Activated naive CD4-positive, alpha-beta T cell treated with anti-CD3 and anti-CD28 coated beads, Interleukin-2, amount 10 ng/mL, durations not matched to agents 7 days and 5 days (primary cell): ENCODE results near the gene HAPSTR1.
A peak's percentile ranks its signal among the peaks of the same experiment; 100 is the strongest.
"Not testable (repeated sequence)": the region's sequence is repeated elsewhere in the genome, so short reads cannot be mapped to it uniquely, and the experiment has no call there.

Experiments used
- CTCF ChIA-PET: fragments of 350-600 bp; sonication (Branson Sonifier 250); formaldehyde crosslinking; loops from one replicate; lab custom pipeline; 2021; ENCODE audit warnings: antibody characterized with exemption; lab: Charles Lee
- DNase-seq: peaks from one replicate; pipeline ENCODE4 v3.0.0-alpha.2; 2020
- H3K27ac Mint-ChIP-seq: one replicate; pipeline ENCODE4 v1.8.0; 2021; ENCODE audit warnings: mild to moderate bottlenecking, moderate library complexity, mixed read lengths
- H3K27me3 Mint-ChIP-seq: one replicate; pipeline ENCODE4 v1.8.0; 2021; ENCODE audit warnings: mild to moderate bottlenecking, mixed read lengths
- H3K36me3 Mint-ChIP-seq: one replicate; pipeline ENCODE4 v1.8.0; 2021; ENCODE audit warnings: mixed read lengths
- H3K4me1 Mint-ChIP-seq: one replicate; pipeline ENCODE4 v1.8.0; 2021; ENCODE audit warnings: mixed read lengths
- H3K4me3 Mint-ChIP-seq: one replicate; pipeline ENCODE4 v1.8.0; 2021; ENCODE audit warnings: mild to moderate bottlenecking, moderate library complexity, mixed read lengths
- H3K9me3 Mint-ChIP-seq: one replicate; pipeline ENCODE4 v1.8.0; 2021; ENCODE audit warnings: mixed read lengths

Gene HAPSTR1

DNA sequence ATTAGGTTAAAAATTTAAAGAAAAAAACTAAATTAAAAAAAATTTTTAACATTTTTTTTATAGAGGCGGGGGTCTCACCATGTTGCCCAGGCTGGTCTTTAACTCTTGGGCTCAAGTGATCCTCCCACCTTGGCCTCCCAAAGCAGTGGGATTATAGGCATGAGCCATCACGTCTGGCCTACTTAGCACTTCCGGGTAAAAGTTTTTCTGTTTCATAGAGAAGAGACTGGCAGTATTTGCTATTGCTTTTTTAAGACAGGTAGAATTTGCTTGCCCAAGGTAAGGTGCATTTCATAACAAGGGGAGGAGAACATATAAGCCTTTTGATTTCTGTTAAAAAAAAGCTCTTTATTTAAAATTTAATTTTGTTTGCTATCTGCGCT, 12.0 kb upstream of the HAPSTR1 start:
- Mint-ChIP-seq H3K4me1 (peaks cover 39% of the 10 kb centered on the region), H3K27ac (peak overlapping the region; percentile 81), H3K4me3 (no peak overlapping the region), H3K36me3 (peaks cover 20% of the 10 kb centered on the region), H3K9me3 (peaks cover 15% of the 10 kb centered on the region), H3K27me3 (no peaks in the 10 kb centered on the region)
- CTCF ChIA-PET, result no interaction called here
- no peak for DNase-seq

DNA sequence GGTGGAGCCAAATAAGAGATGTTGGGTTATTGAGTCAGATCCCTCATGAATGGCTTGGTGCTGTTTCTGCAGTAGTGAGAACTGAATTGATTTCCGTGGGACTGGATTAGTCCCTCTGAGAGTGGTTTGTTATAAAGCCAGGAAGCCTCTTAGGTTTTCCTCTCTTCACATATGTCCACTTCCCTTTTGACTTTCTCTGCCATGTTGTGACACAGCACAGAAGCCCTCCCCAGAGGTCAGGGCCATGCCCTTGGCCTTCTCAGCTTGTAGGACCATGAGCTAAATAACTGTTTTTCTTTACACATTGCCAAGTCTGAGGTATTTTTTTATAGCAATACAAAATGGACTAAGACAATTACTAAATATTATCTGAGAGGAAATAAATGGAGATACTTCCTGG, 10.3 kb upstream of the HAPSTR1 start:
- H3K36me3 Mint-ChIP-seq, result peaks cover 20% of the 10 kb centered on the region
- CTCF ChIA-PET, result no interaction called here
- no peak overlapping the region for H3K4me3 Mint-ChIP-seq
- H3K4me1 Mint-ChIP-seq, result peaks cover 35% of the 10 kb centered on the region
- peaks cover 15% of the 10 kb centered on the region for H3K9me3 Mint-ChIP-seq
- peak overlapping the region; percentile 71 for H3K27ac Mint-ChIP-seq
- DNase-seq, result no peak
- H3K27me3 Mint-ChIP-seq, result peaks cover 3% of the 10 kb centered on the region

DNA sequence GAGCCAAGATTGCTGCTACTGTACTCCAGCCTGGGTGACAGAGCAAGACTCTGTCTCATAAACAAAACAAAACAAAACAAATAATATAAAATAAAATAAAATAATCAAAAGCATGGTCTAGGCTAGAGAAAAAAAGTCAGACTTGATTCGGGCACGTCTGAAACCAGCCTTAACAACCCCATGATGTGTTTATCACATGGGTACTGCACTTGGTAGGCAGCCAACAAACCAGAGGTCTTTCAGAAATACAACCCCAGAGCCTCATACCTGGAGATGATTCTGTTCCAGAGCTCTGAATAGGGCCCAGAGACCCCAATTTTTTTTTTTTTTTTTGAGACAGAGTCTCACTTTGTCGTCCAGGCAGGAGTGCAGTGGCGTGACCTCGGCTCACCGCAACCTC, 9.6 kb upstream of the HAPSTR1 start:
- Mint-ChIP-seq H3K9me3 (peaks cover 15% of the 10 kb centered on the region), H3K27ac (no peak overlapping the region), H3K4me3 (no peak overlapping the region), H3K27me3 (peaks cover 3% of the 10 kb centered on the region), H3K36me3 (peaks cover 18% of the 10 kb centered on the region), H3K4me1 (peaks cover 30% of the 10 kb centered on the region)
- DNase-seq, result no peak
- CTCF ChIA-PET, result no interaction called here

DNA sequence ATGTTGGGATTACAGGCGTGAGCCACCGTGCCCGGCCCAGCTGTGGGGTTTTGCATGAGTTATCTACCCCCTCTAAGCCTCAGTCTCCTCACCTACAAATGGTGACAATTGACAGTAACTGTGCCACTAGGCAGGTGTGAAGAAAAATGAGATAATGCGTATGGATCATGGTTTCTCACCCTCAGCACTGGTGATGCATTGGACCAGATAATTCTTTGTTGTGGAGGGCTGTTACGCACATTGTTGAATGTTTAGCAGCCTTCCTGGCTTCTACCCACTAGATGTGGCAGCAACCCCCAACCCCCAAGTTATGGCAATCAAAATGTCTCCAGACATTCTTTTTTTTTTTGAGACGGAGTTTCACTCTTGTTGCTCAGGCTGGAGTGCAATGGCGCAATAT, 9.0 kb upstream of the HAPSTR1 start:
- Mint-ChIP-seq H3K36me3 (peaks cover 15% of the 10 kb centered on the region), H3K27ac (no peak overlapping the region), H3K27me3 (peaks cover 3% of the 10 kb centered on the region), H3K9me3 (peaks cover 12% of the 10 kb centered on the region), H3K4me1 (peaks cover 25% of the 10 kb centered on the region), H3K4me3 (no peak overlapping the region)
- no peak for DNase-seq
- CTCF ChIA-PET, result no interaction called here

DNA sequence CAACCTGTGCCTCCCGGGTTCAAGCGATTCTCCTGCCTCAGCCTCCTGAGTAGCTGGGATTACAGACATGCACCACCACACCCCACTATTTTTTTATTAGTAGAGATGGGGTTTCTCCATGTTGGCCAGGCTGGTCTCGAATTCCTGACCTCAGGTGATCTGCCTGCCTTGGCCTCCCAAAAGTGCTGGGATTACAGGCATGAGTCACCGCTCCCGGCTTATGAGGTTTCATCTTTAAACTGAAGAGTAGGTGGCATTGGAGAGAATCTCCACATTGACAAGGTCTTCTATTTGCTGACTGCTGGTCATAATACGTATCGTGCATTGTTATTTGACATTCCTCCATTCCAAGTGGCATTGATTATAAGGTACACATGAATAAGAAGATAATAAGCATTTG, 3.7 kb upstream of the HAPSTR1 start:
- H3K36me3 Mint-ChIP-seq, H3K4me3 Mint-ChIP-seq, DNase-seq, H3K27ac Mint-ChIP-seq, H3K9me3 Mint-ChIP-seq, H3K27me3 Mint-ChIP-seq, CTCF ChIA-PET: not testable (repeated sequence)
- peaks cover 10% of the 10 kb centered on the region for H3K4me1 Mint-ChIP-seq

DNA sequence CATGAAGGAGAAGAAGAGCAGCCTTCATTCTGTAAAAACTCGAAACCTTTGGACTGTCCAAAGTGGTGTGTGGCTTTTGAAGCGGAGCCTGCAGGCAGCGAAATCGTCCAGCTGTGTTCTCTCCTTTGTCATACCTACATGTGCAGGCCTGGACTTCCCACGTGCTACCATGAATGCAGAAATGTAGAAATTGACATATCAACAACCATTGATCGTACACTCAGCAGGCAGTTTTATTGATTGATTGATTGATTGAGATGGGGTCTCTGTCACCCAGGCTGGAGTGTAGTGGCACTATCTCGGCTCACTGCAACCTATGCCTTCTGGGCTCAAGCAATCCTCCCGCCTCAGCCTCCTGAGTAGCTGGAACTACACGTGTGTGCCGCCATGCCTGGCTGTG, 2.6 kb upstream of the HAPSTR1 start:
- H3K27me3 Mint-ChIP-seq, result peaks cover 3% of the 10 kb centered on the region
- H3K36me3 Mint-ChIP-seq, result peaks cover 14% of the 10 kb centered on the region
- H3K27ac Mint-ChIP-seq, result no peak overlapping the region

DNA sequence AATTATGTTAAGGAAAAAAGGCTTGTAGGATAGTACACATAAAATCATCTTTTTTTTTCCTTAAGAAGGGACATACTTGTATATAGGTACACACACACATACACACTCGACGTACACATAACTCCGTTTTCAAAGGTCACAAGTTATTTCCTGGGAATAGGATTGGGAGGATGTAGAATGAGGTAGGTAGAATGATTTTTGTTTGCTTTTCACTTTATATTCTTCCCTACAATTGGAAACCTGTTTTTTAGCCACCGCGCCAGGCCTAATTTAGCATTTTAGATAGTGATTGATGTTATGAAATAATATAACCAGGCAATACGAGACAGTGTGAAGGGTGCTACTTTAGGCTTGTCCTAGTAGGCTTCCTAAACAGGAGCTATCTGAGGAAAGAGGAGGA, 1.8 kb upstream of the HAPSTR1 start:
- Mint-ChIP-seq H3K4me1 (peaks cover 19% of the 10 kb centered on the region), H3K4me3 (peak overlapping the region; percentile 71), H3K27me3 (peaks cover under 1% of the 10 kb centered on the region), H3K9me3 (no peaks in the 10 kb centered on the region), H3K27ac (peak overlapping the region; percentile 98), H3K36me3 (peaks cover 20% of the 10 kb centered on the region)
- no peak for DNase-seq
- CTCF ChIA-PET, result no interaction called here

More for the DNA sequence above, 2.6 kb upstream of the HAPSTR1 start:
- no peak for DNase-seq
- H3K9me3 Mint-ChIP-seq, result no peaks in the 10 kb centered on the region
- H3K4me1 Mint-ChIP-seq, result peaks cover 16% of the 10 kb centered on the region
- CTCF ChIA-PET, result no interaction called here
- H3K4me3 Mint-ChIP-seq, result no peak overlapping the region

DNA sequence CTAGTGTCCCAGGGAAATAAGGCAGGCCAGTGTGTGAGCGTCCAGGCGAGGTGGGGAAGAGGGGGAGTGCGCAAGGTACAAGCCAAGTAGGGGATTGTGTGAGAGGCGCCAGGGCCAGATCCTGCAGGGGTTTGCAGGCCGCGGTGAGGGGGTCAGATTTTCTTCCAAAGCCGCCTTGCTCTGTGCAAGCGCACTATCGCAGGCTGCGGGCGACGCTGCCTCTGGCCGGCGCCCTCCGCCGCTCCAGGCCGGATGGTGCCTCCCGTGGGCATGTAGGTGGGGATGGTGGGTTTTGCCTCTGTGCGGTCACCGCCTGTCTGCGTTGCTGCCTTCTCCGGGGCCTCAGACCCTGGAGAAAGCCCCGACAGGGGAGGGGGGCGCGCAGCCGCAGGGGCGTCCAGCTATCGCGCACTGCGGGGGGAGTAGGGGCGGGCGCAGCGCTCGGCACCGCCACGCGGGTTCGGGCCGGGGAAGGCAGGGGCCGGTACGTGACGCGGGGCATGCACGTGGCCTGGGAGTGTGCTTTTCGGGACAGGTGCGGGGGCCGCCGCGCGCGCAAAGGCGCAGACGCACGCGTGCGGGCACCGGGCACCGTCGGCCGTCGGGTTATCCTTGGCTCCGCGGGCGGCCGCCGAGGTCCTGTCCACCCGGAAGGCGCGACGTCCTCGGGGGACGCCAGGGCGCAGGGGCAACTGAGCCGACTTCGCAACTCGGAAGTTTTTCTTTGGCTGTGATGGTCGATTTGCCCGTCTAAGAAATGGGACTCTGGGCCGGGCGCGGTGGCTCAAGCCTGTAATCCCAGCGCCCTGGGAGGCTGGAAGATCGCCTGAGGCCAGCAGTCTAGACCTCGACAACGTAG, 1.1 kb upstream of the HAPSTR1 start:
- H3K4me1 Mint-ChIP-seq, result peaks cover 23% of the 10 kb centered on the region
- no peaks in the 10 kb centered on the region for H3K27me3 Mint-ChIP-seq
- no peaks in the 10 kb centered on the region for H3K9me3 Mint-ChIP-seq
- peak overlapping the region; percentile 98 for H3K27ac Mint-ChIP-seq
- CTCF ChIA-PET, result no interaction called here
- peak overlapping the region; percentile 71 for H3K4me3 Mint-ChIP-seq
- DNase-seq, result peak; percentile 68
- H3K36me3 Mint-ChIP-seq, result peaks cover 24% of the 10 kb centered on the region

DNA sequence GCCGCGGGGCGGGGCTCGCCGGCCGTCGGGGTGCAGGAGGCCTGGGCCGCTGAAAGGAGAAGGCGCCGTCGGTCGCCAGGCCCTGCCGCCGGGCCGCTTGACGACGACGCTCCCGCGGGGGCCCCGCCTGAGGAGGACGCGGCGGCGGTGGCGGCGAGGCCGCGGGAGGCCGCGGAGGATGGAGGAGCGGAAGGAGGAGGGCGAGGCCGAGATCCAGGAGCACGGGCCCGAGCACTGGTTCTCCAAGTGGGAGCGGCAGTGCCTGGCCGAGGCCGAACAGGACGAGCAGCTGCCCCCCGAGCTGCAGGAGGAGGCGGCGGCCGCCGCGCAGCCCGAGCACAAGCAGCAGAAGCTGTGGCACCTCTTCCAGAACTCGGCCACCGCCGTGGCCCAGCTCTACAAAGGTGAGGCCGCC, 430 bp downstream of the HAPSTR1 start:
- no peaks in the 10 kb centered on the region for H3K27me3 Mint-ChIP-seq
- H3K27ac Mint-ChIP-seq, result peak overlapping the region; percentile 88
- H3K36me3 Mint-ChIP-seq, result peaks cover 35% of the 10 kb centered on the region
- H3K4me1 Mint-ChIP-seq, result peaks cover 35% of the 10 kb centered on the region
- H3K9me3 Mint-ChIP-seq, result no peaks in the 10 kb centered on the region
- CTCF ChIA-PET, result interaction anchor here (0.8 to 1.8 kb wide), 2 partner anchors 14 to 42 kb away, joined by 3 read pairs; no protein-coding TSS in a partner anchor
- DNase-seq, result peak; percentile 57
- peak overlapping the region; percentile 70 for H3K4me3 Mint-ChIP-seq

DNA sequence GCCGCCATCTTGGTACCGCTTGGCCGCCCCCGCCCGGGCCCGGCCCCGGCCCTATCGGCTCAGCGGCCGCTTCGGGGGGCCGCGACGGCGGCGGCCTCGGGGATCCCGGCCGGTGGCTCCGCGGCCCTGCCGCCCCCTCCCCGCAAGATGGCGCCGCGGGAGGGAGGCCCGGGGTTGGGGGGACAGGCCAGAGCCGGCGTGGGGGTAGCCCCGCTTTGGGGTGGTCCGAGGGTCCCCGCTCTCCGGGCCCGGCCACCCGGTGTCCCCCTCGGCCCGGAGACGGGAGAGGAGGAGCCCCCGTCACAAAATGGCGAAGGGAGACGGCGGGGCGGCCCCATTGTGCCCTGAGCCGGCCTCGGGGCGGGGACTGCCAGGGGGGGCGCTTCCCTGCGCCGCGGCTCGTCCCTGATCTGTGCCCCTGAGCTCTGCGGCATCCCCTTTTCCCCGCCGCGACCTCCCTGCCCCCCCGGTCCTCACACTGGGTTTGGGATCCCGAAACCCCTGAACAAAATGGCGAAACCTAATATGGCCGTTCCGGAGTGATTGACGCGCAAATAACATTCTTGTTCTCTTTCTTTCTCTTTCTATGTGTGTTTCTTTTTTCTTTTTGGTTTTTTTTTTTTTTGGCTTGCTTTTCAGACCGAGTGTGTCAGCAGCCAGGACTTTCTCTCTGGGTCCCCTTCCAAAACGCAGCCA, 986 bp downstream of the HAPSTR1 start:
- Mint-ChIP-seq H3K27me3 (no peaks in the 10 kb centered on the region), H3K4me3 (peak overlapping the region; percentile 99), H3K36me3 (peaks cover 38% of the 10 kb centered on the region), H3K4me1 (peaks cover 39% of the 10 kb centered on the region), H3K27ac (peak overlapping the region; percentile 99), H3K9me3 (no peaks in the 10 kb centered on the region)
- CTCF ChIA-PET, result interaction anchor here (1.2 to 2.1 kb wide), 3 partner anchors 10 to 47 kb away, joined by 3 to 7 read pairs (median 3); no protein-coding TSS in a partner anchor
- peak; percentile 71 for DNase-seq

DNA sequence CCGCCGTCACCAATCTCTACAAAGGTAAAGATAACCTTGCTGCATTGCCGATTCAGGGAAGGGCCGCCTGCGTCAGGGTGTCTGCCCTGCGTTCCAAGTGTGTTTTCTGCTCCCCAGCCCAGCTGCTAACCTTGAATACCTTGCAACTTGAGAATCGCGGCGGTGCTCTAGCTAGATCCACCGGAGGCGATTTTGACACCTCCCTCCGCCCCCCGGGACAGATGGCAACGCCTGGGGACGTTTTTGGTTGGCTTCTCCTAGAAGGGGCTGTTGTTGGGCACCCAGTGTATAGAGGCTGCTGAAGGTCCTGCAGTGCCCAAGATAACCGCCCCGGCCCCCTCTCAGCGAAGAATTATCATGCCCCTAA, 1.5 kb downstream of the HAPSTR1 start:
- Mint-ChIP-seq H3K27me3 (no peaks in the 10 kb centered on the region), H3K4me1 (peaks cover 44% of the 10 kb centered on the region), H3K4me3 (peak overlapping the region; percentile 99), H3K36me3 (peaks cover 43% of the 10 kb centered on the region), H3K9me3 (no peaks in the 10 kb centered on the region), H3K27ac (peak overlapping the region; percentile 99)
- CTCF ChIA-PET, result interaction anchor here (1.2 to 2.1 kb wide), 3 partner anchors 9 to 46 kb away, joined by 3 to 7 read pairs (median 3); no protein-coding TSS in a partner anchor
- DNase-seq, result peak; percentile 59

DNA sequence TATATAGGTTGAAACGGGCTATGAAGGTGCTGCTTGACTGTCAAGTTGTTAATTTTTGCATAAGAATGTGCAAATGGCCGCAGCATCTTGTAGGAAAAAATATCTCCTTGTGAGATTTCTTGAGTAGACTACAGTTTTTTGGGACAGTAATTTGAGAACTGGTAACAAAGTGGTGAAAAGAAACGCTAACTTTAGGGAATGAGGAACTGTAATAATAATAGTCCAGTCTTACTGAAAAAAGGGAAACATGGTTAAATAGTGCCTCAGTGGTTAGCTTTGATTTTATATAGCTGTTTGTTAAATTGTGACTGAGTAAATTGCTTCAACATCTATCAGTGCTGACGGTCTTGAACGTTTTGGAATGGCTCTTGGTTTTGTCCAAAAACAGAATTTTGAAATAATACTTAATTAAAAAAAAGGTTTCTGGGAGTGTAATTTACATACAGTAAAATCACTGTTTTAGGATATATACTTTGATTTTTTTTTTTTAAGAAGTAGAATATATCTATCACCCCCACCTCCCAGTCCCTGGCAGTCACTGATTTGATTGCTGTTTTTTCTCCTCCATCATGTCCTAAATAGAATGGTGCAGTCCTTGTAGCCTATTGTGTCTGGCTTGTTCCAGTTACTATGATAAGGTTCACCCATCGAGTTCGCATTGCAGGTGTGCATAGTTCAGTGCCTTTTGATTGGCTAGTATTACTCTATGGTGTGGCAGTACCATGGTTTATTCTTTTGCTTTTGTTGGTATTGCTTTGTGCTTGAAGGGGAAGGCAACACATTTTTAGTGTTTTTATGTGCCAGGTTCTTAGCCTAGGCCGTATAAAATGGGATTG, 2.8 kb downstream of the HAPSTR1 start:
- peak overlapping the region; percentile 99 for H3K27ac Mint-ChIP-seq
- no peak for DNase-seq
- H3K9me3 Mint-ChIP-seq, result no peaks in the 10 kb centered on the region
- H3K27me3 Mint-ChIP-seq, result no peaks in the 10 kb centered on the region
- peaks cover 57% of the 10 kb centered on the region for H3K4me1 Mint-ChIP-seq
- peak overlapping the region; percentile 99 for H3K4me3 Mint-ChIP-seq
- CTCF ChIA-PET, result interaction anchor here (1.2 to 2.1 kb wide), 2 partner anchors 8 to 45 kb away, joined by 3 to 7 read pairs; no protein-coding TSS in a partner anchor
- H3K36me3 Mint-ChIP-seq, result peaks cover 54% of the 10 kb centered on the region

DNA sequence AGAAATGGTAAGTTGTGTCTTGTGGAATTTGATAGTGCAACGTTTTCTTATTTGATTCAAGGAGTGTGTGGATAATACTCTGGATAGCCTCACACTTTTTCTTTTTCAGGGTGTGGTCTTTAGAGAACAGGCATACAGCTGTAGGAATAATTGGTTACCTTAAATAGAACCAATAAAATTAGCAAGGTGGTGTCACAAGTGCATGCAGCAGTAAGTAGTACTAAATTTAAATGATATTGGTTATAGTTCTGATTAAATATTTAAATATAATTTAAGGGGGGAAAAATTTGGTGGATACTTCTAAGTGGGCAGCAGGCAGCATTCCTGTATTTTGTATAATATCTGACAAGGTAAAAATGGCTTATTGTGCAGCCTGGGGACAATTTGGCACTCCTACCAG, 3.7 kb downstream of the HAPSTR1 start:
- H3K27me3 Mint-ChIP-seq, result no peaks in the 10 kb centered on the region
- no peak for DNase-seq
- H3K36me3 Mint-ChIP-seq, result peaks cover 63% of the 10 kb centered on the region
- H3K27ac Mint-ChIP-seq, result no peak overlapping the region
- H3K4me1 Mint-ChIP-seq, result peaks cover 59% of the 10 kb centered on the region
- CTCF ChIA-PET, result no interaction called here
- H3K4me3 Mint-ChIP-seq, result peak overlapping the region; percentile 74
- H3K9me3 Mint-ChIP-seq, result no peaks in the 10 kb centered on the region
